Dendritic cell treated with granulocyte-macrophage colony-stimulating factor and Interleukin-4, amounts not matched to agents 40 ng/mL and 50 ng/mL, for 4 days (primary cell): ENCODE measurements around the gene ERBB4.

Source experiments
- H3K27ac Mint-ChIP-seq: one replicate; pipeline ENCODE4 v1.8.0; 2022; ENCODE audit warnings: mild to moderate bottlenecking, mixed read lengths
- H3K27me3 Mint-ChIP-seq: one replicate; pipeline ENCODE4 v1.8.0; 2022; ENCODE audit warnings: mild to moderate bottlenecking, mixed read lengths
- H3K36me3 Mint-ChIP-seq: one replicate; pipeline ENCODE4 v1.8.0; 2022; ENCODE audit warnings: low read depth, mixed read lengths
- H3K4me1 Mint-ChIP-seq: one replicate; pipeline ENCODE4 v1.8.0; 2022; ENCODE audit warnings: low read depth, mixed read lengths
- H3K4me3 Mint-ChIP-seq: one replicate; pipeline ENCODE4 v1.8.0; 2022; ENCODE audit warnings: mild to moderate bottlenecking, moderate library complexity, mixed read lengths
- H3K9me3 Mint-ChIP-seq: one replicate; pipeline ENCODE4 v1.8.0; 2022; ENCODE audit warnings: mixed read lengths
- intact Hi-C: fragments of 100-400 bp; cut with micrococcal nuclease; formaldehyde crosslinking; loops from one replicate; pipeline ENCODE4 v1.15.0; 2022

ERBB4 gene

DNA sequence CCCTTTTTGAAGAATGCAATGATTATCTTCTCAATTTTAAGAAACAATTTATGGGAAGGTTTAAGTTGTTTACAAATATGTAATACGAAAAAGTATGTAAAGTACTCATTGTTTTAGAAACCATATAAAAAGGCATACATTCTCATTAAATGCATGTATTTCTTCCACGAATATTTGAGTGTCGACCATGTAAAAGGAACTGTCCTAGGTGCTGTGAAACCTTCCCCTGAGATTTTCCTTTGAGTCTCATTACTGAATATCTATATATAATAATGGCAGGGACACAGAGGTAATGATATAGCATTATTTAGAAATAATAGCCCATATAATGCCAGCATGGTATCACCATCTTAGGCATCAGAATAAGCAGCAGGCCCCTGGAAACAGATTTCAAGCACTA, 239.3 kb downstream of the ERBB4 start:
- H3K27me3 Mint-ChIP-seq = no peaks in the 10 kb centered on the region
- H3K4me3 Mint-ChIP-seq = no peak overlapping the region
- no peak overlapping the region for H3K27ac Mint-ChIP-seq
- H3K9me3 Mint-ChIP-seq = no peaks in the 10 kb centered on the region
- no peaks in the 10 kb centered on the region for H3K36me3 Mint-ChIP-seq
- H3K4me1 Mint-ChIP-seq = no peaks in the 10 kb centered on the region
- intact Hi-C loops = no loop called here

GRCh38 chr2:212295571-212295970, 243.0 kb downstream of the ERBB4 start:
- Mint-ChIP-seq H3K27me3 (no peaks in the 10 kb centered on the region), H3K9me3 (no peaks in the 10 kb centered on the region), H3K4me3 (no peak overlapping the region), H3K27ac (no peak overlapping the region), H3K4me1 (no peaks in the 10 kb centered on the region), H3K36me3 (no peaks in the 10 kb centered on the region)
- intact Hi-C loops = no loop called here

DNA sequence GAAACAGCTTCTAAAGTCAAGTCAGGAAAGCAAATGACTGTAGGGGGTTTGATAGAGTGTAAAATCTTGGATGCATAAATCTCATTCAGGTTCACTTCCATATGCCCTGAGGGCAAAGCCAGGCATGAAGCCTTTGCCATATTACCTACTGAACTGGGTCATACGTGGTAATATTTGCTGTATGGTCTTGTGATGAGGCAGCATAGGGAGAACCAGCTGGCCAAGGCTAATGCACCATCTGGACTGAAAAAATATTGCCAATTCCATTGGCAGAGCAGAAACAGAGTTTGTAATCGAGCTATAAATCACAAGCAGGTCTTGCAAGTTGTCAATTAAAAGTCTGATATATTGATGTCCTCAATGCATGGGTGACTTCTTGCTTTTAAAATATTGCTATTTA, 243.8 kb downstream of the ERBB4 start:
- Mint-ChIP-seq H3K4me1 (no peaks in the 10 kb centered on the region), H3K36me3 (no peaks in the 10 kb centered on the region), H3K4me3 (no peak overlapping the region), H3K27me3 (no peaks in the 10 kb centered on the region), H3K27ac (no peak overlapping the region), H3K9me3 (no peaks in the 10 kb centered on the region)
- intact Hi-C loops = no loop called here

GRCh38 chr2:212289301-212289700, 249.3 kb downstream of the ERBB4 start:
- Mint-ChIP-seq H3K27me3 (no peaks in the 10 kb centered on the region), H3K27ac (no peak overlapping the region), H3K4me3 (no peak overlapping the region), H3K36me3 (no peaks in the 10 kb centered on the region), H3K4me1 (no peaks in the 10 kb centered on the region), H3K9me3 (no peaks in the 10 kb centered on the region)
- intact Hi-C loops = no loop called here

DNA sequence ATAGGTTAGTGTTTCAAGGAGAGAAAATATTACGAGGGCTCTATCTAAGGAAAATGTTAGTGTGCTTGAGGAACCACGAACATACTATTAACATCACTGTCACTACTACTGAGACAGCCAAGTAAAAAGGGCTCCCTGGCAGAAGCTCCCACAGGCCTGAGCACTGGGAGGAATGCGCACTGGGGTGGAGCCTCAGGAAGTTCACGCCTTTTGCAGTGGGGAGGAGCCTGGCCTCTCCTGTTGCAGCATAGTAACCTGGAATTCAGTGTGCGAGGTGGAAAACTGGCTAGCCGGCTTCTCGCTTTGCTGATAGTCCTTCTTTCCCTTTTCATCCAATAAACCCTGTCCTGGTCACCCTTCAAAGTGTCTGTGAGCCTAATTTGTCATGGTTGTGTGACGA, 250.3 kb downstream of the ERBB4 start:
- H3K27ac Mint-ChIP-seq = no peak overlapping the region
- no peaks in the 10 kb centered on the region for H3K9me3 Mint-ChIP-seq
- H3K4me1 Mint-ChIP-seq = no peaks in the 10 kb centered on the region
- H3K27me3 Mint-ChIP-seq = no peaks in the 10 kb centered on the region
- no peak overlapping the region for H3K4me3 Mint-ChIP-seq
- intact Hi-C loops = no loop called here
- H3K36me3 Mint-ChIP-seq = no peaks in the 10 kb centered on the region

- H3K36me3 Mint-ChIP-seq = no peaks in the 10 kb centered on the region
- intact Hi-C loops = no loop called here
- no peak overlapping the region for H3K27ac Mint-ChIP-seq
- H3K4me1 Mint-ChIP-seq = no peaks in the 10 kb centered on the region
- no peaks in the 10 kb centered on the region for H3K9me3 Mint-ChIP-seq
- H3K27me3 Mint-ChIP-seq = no peaks in the 10 kb centered on the region
- no peak overlapping the region for H3K4me3 Mint-ChIP-seq
Measured at GRCh38 chr2:212284166-212284565, 254.4 kb downstream of the ERBB4 start.

GRCh38 chr2:212282671-212283261, 255.8 kb downstream of the ERBB4 start:
- H3K27ac Mint-ChIP-seq = no peak overlapping the region
- no peaks in the 10 kb centered on the region for H3K4me1 Mint-ChIP-seq
- intact Hi-C loops = no loop called here
- H3K27me3 Mint-ChIP-seq = no peaks in the 10 kb centered on the region
- H3K4me3 Mint-ChIP-seq = no peak overlapping the region
- H3K36me3 Mint-ChIP-seq = no peaks in the 10 kb centered on the region
- H3K9me3 Mint-ChIP-seq = no peaks in the 10 kb centered on the region

DNA sequence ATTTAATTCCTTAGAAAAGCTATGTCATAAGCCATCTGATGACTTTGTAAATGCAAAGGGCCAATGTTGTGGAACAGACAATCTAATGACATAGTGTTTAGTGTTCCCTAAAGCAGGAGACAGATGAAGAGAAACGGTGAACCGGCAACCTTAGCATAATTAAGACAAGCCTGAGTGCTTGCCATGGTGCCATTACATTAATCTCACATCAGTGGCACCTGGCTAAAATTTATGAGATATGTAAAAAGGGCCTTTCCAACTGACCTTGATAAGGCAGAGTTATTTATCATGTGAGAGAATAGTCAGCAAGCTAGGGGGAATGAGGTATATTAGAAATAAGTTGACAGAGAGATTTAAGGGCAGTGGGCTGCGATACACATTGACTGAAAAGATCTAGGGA, 261.8 kb downstream of the ERBB4 start:
- Mint-ChIP-seq H3K36me3 (no peaks in the 10 kb centered on the region), H3K27ac (no peak overlapping the region), H3K9me3 (no peaks in the 10 kb centered on the region), H3K27me3 (no peaks in the 10 kb centered on the region), H3K4me1 (no peaks in the 10 kb centered on the region), H3K4me3 (no peak overlapping the region)
- intact Hi-C loops = no loop called here

- H3K4me1 Mint-ChIP-seq = no peaks in the 10 kb centered on the region
Measured at GRCh38 chr2:212274215-212274614, 264.4 kb downstream of the ERBB4 start.

GRCh38 chr2:212271583-212271982, 267.0 kb downstream of the ERBB4 start:
- intact Hi-C loops = no loop called here
- no peak overlapping the region for H3K4me3 Mint-ChIP-seq
- H3K9me3 Mint-ChIP-seq = no peaks in the 10 kb centered on the region
- H3K4me1 Mint-ChIP-seq = no peaks in the 10 kb centered on the region
- H3K27ac Mint-ChIP-seq = no peak overlapping the region
- H3K27me3 Mint-ChIP-seq = no peaks in the 10 kb centered on the region
- no peaks in the 10 kb centered on the region for H3K36me3 Mint-ChIP-seq

More at GRCh38 chr2:212274215-212274614, 264.4 kb downstream of the ERBB4 start:
- Mint-ChIP-seq H3K4me3 (no peak overlapping the region), H3K36me3 (no peaks in the 10 kb centered on the region), H3K9me3 (no peaks in the 10 kb centered on the region), H3K27ac (no peak overlapping the region), H3K27me3 (no peaks in the 10 kb centered on the region)
- intact Hi-C loops = no loop called here

DNA sequence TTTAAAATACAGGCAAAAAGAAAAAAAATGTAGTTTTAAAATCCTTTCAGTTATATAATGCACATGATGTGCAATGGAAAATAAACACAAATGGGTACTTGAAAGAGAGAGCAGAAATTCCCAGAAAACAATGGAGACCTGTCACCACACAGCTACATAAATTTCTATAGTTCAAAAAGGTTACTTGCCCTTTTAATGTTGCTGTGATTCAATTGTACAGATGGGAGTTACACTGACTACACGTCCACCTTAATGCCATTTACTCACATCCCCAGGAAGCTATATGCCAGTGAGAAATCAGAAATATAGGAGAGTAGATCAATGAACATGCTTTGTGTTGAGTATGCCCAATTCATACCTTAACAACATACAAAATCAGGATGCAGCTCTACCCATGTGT, 269.6 kb downstream of the ERBB4 start:
- Mint-ChIP-seq H3K9me3 (no peaks in the 10 kb centered on the region), H3K4me3 (no peak overlapping the region), H3K27me3 (no peaks in the 10 kb centered on the region), H3K27ac (no peak overlapping the region), H3K4me1 (no peaks in the 10 kb centered on the region), H3K36me3 (no peaks in the 10 kb centered on the region)
- intact Hi-C loops = no loop called here

DNA sequence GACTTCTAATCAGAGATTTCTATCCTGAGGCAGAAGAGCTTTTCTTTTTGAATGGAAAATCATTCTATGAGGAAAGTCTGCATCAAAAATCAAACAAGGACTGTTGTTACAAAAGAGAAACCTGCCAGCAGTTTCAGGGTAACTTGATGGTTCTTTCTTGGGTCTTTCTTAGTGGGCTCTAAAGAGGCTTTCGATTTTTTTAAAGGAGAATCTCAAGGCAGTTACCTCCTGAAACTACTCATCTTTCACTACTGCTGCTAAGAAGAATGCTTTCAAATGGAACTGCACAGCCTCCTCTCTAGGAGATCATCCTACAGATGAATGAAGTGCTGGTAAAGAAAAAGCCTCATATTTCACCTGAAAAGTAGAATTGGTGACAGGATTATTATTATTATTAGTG, 272.3 kb downstream of the ERBB4 start:
- Mint-ChIP-seq H3K36me3 (no peaks in the 10 kb centered on the region), H3K27ac (no peak overlapping the region), H3K27me3 (no peaks in the 10 kb centered on the region), H3K9me3 (no peaks in the 10 kb centered on the region), H3K4me3 (no peak overlapping the region), H3K4me1 (no peaks in the 10 kb centered on the region)
- intact Hi-C loops = no loop called here

GRCh38 chr2:212265777-212266176, 272.8 kb downstream of the ERBB4 start:
- intact Hi-C loops = no loop called here
- Mint-ChIP-seq H3K36me3 (no peaks in the 10 kb centered on the region), H3K27me3 (no peaks in the 10 kb centered on the region), H3K9me3 (no peaks in the 10 kb centered on the region), H3K27ac (no peak overlapping the region), H3K4me3 (no peak overlapping the region), H3K4me1 (no peaks in the 10 kb centered on the region)

- H3K4me3 Mint-ChIP-seq = no peak overlapping the region
- no peaks in the 10 kb centered on the region for H3K27me3 Mint-ChIP-seq
- H3K4me1 Mint-ChIP-seq = no peaks in the 10 kb centered on the region
- no peaks in the 10 kb centered on the region for H3K9me3 Mint-ChIP-seq
- no peaks in the 10 kb centered on the region for H3K36me3 Mint-ChIP-seq
- no peak overlapping the region for H3K27ac Mint-ChIP-seq
- intact Hi-C loops = no loop called here
Measured at GRCh38 chr2:212264187-212264586, 274.4 kb downstream of the ERBB4 start.

- H3K9me3 Mint-ChIP-seq = no peaks in the 10 kb centered on the region
- no peaks in the 10 kb centered on the region for H3K27me3 Mint-ChIP-seq
- intact Hi-C loops = no loop called here
- no peaks in the 10 kb centered on the region for H3K4me1 Mint-ChIP-seq
- H3K27ac Mint-ChIP-seq = no peak overlapping the region
- no peaks in the 10 kb centered on the region for H3K36me3 Mint-ChIP-seq
- no peak overlapping the region for H3K4me3 Mint-ChIP-seq
Measured at GRCh38 chr2:212259226-212259625, 279.4 kb downstream of the ERBB4 start.
